GM20000 (cell line): ENCODE measurements around the gene NME9.
A peak's percentile ranks its signal among the peaks of the same experiment; 100 is the strongest.

Source experiments
- DNase-seq: peaks from one replicate; pipeline ENCODE4 v3.0.0; 2012; ENCODE audit warnings: low spot score
- CTCF ChIP-seq: IDR thresholded peaks from 2 replicates; pipeline ENCODE4 v1.5.1; 2012; ENCODE audit warnings: mild to moderate bottlenecking, control low read depth; ENCODE audit errors: extremely low read depth, missing control alignments

Gene NME9

GRCh38 chr3:138367911-138368310 lies 38.3 kb upstream of the NME9 start:
- DNase-seq = no peak
- TF ChIP-seq CTCF = no peak

DNA sequence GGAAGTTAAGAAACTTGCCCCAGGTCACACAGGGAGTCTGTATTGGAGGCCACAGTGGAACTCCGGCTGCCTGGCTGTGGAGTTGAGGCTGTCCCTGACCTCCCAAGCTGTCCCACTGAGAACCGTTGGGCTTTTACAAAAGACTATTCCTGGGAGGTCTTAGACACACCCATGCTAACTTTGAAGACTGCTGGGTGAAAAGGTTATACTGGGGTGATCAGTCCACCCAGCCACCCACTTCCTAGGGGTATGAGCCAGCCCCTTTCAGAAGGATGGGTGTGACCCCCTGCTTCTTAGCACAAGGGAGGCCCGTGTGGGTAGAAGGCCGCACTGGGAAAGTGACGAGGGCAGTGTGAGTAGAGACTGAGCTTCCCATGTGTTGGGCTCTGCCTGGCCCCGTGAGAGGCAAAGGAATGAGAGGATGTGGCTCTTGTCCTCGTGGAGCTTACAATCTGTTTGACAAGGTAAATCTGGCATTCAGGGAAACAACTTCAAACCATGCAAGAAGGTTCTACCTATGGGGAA lies 37.7 kb upstream of the NME9 start:
- no peak for TF ChIP-seq CTCF
- DNase-seq = no peak

- no peak for DNase-seq
- TF ChIP-seq CTCF = no peak
Observed at GRCh38 chr3:138366006-138366759, 36.5 kb upstream of the NME9 start.

DNA sequence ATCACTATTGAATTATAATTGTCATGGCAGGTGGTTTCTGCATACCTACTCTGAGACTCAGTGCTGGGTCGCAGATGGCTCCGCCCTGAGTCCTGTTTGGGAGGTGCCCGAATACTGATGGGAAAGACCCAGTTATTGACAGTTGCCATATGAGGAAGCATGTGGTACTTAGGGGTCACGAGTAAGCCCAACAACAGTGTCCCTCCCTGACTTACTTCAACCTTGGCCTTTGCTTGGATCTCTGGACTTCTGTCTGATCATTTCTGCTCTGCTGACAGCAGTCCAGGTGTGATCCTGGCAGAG lies 35.6 kb upstream of the NME9 start:
- TF ChIP-seq CTCF = no peak

GRCh38 chr3:138364356-138365252 lies 35.0 kb upstream of the NME9 start:
- no peak for DNase-seq
- no peak for TF ChIP-seq CTCF

More for the DNA sequence above, 35.6 kb upstream of the NME9 start:
- DNase-seq = no peak

- TF ChIP-seq CTCF = no peak
- DNase-seq = no peak
Observed at GRCh38 chr3:138363322-138363721, 33.7 kb upstream of the NME9 start.

- peak; percentile 42 for TF ChIP-seq CTCF
- DNase-seq = no peak
Observed at GRCh38 chr3:138362538-138362937, 32.9 kb upstream of the NME9 start.
